ENCODE results near the gene GPN2.
"Not testable (repeated sequence)": the region's sequence is repeated elsewhere in the genome, so short reads cannot be mapped to it uniquely, and the experiment has no call there.

Gene GPN2

DNA sequence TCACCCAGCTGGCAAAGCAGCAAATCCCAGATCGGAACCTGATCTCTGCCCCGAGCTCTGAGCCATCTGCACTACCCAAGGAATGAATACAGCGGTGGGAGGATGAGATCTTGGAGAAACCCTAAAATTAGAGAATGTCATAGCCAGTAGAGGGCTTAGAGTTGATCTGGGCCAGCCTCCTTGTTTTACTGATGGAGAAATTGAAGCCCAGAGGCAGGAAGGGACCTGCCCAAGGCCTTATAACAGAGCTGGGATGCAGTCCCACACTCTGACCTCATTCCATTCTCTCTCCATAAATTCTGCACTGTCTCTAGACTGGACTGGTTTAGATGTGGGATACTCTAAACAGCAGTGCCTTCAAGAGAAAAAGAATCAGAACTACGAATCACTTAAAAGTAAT lies 31.9 kb downstream of the GPN2 start:
- no peak for DNase-seq (ENCODE audit: low read depth in 2 of 2)

DNA sequence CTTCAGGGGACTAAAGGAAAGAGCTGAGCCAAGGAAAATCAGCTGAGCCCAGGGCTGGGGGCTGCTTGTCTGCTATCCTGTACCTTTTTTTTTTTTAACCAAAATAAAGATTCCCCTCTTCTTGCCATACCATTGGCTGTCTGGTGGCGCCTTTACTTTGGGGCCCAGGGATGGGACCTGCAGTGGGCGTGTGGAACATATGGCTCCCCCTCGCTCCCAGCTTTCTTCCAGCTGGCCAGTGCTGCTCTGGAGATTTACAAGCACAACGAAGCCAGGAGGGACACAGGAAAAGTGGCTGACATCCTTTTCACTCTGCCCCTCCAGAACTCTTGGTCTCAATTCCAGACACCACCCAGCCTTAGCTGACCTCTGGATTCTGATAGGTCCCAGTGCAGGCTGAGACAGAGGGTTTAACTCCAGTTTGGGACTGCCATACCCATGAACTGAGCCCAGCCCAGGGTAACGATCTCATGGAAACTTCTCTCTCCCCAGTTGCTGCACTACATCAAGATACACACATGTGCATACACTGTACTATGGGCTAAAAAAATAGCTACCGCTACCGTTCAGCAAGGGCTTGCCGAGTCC lies 32.5 kb downstream of the GPN2 start:
- no peak for DNase-seq (ENCODE audit: low read depth in 2 of 2)

DNA sequence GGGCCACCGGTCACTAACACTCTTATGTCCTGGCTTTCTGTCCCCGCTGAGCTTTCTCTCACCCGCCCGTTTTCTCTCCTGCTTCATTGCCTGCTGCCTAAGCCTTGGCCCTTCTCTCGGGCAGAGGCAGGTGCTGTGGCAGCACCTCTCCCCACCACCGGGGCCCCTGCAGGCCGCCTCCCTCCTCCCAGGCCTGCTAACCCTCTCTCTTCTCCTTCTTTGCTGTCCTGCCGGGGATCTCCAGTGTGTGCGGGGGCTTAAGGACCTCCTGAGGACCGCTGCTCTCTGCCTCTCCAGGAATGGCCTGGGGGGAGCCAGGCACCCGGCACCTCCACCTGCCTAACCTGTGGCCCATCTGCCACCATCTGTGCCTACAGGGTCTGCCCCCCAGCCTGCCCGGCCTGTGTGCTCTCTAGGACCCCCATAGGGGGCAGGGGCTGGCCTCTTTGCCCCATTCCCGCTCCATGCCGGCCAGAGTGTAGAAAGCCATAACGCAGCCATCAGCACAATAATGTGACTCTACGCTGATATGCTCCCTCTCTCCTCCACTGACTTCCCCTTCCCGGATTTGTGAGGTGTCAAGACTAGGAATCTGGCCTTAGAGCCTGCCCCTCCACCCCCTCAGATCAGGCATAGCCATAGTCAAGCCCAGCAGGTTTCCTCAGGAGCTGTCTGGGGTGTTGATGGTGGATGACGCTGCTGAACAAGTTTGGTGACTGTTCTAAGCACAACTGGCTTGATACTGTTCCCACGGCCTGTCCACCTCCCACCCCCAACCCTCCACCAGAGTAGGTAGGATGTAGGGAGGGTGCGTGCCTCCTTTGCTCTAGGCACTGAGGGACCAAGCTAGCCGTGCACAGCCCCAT lies 33.2 kb downstream of the GPN2 start:
- DNase-seq (ENCODE audit: low read depth in 2 of 2): no peak

DNA sequence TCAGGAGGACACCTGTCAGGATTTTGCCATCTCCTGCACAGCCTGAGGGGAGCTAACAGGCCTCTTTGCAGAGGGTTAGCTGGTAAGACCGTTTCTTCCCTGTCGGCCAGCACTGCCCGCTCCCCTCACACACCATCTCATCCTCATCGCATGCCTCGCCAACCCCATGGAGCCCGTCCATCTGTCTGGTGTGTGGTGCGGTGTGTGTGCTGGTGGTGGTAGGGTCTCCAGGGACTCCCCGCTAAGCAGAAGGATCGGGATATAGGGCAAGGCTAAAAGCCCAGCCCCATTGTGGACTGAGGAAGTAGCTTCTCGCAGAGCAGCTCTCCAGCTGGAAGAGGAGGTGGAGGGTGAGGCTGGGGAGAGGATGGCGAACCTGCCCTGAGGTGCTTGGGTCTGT lies 33.9 kb downstream of the GPN2 start:
- DNase-seq (ENCODE audit: low read depth in 2 of 2): no peak

DNA sequence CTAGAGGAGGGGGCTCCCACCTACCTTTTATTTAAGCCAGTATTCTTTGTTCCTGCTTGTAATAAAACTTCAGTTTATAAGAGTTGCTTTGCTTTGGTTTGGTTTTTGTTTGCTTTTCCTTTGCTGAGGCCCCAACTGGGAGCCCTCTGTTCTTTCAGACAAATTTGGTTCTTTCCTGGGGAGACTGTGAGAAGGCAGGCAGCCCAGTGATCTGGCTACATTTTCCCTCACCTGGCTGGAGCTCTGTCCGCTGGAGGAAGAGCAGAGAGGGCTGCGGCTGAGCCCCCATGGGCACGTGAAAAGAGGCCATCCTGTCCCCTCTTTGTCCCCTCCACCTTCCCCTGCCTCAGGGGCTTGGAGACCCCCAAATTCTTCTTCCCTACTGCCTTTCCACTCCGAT lies 34.4 kb downstream of the GPN2 start:
- DNase-seq (ENCODE audit: low read depth in 2 of 2): no peak

DNA sequence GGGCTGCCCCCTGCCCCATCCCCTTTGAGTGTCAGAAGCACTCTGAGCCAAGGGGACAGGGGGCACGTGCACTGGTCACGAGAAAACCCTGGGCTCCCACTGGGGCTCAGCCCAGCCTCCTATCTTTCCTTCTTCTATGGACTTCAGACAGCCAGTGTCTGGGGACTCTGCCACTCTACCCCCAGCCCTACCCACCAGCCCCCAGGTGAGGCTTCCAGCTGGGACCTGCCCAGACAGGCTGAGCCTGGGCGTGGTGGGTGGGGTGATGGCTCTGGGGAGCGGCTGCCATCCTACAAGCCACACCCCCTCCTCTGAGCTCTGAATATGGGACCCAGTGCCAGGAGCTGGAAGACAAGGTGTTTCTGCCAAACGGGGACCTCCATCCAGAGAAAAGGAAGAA lies 35.2 kb downstream of the GPN2 start:
- DNase-seq (ENCODE audit: low read depth in 2 of 2): no peak

DNA sequence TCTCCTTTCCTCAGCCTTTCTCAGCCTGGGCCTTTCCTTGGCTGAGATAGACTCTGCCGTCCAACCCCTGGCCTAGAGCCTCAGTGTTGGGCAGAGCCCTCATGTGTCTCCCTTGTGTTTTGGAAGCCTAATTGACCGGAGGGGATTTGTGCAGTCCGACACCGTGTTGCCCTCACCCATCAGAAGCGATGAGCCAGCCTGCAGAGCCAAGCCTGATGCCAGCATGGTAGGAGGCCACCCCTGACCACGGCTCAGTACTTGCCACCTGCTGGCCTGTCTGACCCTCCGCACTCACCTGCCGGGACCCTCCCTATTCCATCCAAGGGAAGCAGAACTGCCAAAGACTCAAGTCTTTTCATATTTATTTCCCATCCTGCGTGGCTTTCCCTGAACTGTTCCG lies 36.5 kb downstream of the GPN2 start:
- DNase-seq (ENCODE audit: low read depth in 2 of 2): no peak

DNA sequence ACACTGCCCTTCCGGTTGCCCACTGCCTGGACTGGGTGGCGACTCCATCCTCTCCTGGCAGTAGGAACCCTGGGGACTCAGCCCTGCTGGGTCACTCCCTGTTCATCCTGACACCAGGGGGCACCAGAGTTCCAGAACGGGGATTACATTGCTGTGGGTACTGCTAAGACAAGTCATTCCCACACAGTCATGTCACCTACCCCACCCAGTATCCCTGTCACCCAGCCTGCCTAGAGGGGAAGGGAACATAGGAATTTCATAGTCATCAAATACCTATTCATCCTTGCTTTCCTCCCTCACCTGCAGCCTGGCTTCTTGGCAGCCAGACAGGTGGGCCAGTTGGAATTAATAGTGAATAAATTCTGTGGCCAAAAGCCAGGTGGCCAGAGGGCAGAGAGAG lies 36.9 kb downstream of the GPN2 start:
- peak; percentile 36 to 60 for DNase-seq (ENCODE audit: low read depth in 2 of 2)

DNA sequence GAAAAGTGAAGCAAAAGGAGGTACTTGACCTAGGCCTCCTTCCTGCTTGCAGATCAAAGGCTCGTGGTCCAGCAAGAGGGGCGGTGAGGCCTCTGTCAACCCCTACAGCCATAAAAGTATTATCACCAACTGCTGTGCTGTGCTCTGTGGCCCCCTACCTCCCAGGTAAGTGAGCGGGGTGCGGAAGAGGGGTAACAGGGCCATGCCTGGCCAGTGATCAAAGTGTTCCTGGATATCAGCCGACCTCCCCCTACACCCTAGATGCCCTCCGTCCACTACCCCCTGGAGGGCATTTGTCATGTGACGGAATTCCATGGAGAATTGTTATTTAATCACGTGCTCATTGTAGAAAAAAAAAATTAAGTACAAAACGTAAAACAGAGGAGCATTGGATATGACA lies 37.4 kb downstream of the GPN2 start:
- DNase-seq (ENCODE audit: low read depth in 2 of 2): no peak

DNA sequence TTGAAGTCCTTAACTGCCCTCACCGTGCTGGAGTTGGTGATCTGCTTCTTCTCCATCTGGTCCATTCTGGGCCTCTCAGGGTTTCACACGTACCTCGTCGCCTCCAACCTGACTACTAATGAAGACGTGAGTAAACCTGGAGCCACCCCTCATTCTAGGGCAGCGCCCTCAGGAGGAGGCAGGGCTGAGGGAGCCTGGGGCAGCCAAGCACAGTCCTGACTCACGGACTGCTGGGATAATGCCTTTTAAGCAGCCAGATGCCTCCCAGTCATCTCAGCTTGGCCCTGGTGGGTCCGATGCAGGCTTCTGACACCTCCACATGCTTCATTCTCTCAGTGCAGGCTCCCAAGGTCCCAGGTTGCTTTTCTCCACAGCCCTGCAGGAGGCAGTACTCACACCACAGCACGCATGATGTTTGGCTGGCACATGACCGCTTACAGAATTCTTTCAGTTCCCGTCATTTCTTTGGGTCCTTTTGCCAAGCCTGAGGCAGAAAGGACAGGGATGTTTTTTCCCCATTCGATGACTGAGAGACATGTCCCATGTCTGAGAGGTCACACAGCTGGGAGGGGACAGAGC lies 38.9 kb downstream of the GPN2 start:
- no peak for DNase-seq (ENCODE audit: low read depth in 2 of 2)

DNA sequence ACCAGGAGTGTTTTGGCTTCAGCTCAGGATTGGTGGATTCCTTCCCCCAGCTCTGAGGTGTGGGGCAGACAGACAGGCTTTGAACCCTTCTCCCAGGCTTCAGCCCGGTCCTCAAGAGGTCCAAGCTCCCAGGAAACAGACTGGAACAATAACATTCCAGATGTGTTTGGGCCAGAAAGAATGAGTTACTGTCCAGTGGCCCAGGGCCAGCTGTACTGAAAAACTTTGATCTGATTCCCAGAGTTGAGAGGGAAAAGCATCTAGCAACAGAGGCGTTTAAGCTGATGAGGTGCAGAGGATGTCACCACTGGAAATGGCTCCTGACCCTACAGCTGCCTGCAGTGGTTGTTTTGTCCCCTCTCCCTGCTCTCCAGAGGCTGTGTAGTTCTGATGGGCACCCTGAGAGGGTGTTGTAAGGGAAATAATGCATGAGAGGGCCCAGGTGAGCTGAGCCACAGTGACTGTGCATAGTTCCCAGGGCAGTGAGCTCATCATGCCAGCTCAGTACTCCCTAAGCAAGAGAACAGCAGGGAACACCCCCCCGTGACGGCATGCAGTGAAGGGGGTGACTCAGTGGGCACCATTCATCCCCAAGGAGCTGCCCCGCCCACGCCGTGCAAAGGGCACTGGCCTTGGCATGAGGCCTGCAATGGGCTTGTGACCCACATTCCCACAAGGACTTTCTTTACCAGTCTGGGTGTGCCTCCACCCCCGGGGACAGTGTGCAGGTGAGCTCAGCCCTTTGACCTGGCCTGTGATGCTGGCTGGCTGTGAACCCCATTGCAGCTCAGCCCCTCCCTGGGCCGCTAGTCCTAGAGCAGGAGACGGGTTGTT lies 40.9 kb downstream of the GPN2 start:
- DNase-seq (ENCODE audit: low read depth in 2 of 2): no peak

DNA sequence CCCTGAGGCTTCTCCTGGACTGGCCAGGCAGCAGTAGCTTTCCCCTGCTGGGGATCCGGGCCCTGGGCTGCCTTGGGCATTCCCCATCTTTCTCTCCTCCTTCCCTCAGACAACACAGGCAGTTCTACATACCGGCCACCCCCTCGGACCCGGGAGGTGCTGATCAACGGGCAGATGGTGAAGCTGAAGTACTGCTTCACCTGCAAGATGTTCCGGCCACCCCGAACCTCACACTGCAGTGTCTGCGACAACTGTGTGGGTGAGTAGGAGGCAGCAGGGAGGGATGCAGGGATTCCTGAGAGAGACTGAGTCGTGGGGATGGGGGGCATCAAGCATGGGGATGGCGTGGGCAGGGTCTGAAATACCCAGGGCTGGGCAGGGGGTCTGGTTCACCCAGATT lies 41.6 kb downstream of the GPN2 start:
- DNase-seq (ENCODE audit: low read depth in 2 of 2): no peak

DNA sequence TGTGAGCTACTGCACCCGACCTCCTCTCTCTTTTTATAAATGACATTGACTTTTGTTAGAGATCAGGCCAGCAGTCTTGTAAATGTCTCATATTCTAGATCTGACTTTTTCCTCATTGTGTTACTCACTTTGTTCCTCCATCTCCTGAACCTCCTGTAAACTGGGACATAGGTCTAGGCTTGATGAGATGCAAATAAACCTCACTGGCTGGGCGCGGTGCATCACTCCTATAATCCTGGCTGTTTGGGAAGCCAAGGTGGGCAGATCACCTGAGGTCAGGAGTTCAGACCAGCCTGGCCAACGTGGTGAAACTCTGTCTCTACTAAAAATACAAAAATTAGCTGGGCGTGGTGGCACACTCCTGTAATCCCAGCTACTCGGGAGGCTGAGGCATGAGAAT lies 42.3 kb downstream of the GPN2 start:
- DNase-seq (ENCODE audit: low read depth in 2 of 2): not testable (repeated sequence)

DNA sequence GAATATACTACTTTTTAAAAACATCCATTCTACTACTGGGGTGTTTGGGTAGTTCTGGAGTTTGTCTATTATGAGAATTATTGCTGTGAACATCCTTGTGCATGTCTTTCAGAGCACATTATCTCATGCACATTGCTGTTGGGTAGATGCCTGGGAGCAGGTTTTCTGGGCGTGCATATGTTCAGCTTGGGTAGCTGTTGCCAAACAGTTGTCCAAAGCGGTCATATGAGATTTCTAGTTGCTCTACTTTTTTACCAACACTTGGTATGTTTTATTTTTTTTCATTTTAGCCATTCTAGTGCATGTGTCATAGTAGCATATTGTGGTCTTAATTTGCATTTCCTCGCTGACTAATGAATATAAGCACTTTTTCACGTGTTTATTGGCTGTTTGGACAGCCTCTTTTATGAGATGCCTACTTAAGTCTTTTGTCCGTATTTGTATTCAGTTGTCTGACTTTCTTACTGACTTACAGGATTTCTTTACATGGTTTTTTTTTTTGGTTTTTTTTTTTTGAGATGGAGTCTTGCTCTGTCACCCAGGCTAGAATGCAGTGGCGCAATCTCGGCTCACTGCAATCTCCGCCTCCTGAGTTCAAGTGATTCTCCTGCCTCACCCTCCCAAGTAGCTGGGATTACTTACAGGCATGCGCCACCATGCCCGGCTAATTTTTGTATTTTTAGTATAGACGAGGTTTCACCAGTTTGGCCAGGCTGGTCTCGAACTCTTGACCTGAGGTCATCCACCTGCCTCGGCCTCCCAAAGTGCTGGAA lies 45.5 kb downstream of the GPN2 start:
- no peak for DNase-seq (ENCODE audit: low read depth in 2 of 2)

DNA sequence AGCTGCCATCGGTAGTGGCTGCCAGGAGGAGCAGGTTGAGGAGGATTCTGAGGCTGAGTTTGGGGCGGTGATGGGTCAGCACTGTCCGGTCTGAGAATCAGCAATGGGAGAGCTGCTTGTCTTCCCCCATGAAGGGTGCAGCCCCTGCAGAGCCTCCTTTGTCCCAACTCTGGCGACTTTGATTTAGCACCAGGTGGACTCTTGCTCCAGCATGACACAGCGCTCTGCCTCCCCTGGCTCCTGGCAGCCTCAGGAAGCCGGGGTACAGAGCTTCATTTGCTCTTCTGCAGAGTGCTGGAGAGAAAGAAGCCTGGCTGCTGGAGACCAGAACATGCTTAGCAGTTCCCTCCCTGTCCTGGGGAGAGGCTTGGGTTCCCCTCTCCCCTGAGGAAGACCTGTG lies 50.3 kb downstream of the GPN2 start:
- DNase-seq (ENCODE audit: low read depth in 2 of 2): no peak

DNA sequence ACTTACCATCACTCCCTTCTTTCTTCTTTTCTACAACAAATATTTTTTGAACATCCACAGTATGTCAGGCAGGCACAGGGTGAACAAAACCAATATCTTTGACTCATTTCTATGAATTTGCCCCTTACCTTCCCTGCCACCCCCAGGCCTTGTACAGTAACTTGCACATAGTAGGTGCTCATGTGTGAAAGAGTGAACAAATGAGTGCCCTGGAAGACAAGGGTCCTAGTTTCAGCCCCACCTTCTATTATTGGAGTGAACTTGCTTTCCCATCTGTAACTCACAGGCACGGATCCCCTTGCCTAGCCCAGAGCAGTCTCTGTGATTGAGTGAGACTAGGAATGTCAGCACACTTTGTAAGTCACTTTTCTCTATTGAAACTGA lies 50.8 kb downstream of the GPN2 start:
- no peak for DNase-seq (ENCODE audit: low read depth in 2 of 2)

DNA sequence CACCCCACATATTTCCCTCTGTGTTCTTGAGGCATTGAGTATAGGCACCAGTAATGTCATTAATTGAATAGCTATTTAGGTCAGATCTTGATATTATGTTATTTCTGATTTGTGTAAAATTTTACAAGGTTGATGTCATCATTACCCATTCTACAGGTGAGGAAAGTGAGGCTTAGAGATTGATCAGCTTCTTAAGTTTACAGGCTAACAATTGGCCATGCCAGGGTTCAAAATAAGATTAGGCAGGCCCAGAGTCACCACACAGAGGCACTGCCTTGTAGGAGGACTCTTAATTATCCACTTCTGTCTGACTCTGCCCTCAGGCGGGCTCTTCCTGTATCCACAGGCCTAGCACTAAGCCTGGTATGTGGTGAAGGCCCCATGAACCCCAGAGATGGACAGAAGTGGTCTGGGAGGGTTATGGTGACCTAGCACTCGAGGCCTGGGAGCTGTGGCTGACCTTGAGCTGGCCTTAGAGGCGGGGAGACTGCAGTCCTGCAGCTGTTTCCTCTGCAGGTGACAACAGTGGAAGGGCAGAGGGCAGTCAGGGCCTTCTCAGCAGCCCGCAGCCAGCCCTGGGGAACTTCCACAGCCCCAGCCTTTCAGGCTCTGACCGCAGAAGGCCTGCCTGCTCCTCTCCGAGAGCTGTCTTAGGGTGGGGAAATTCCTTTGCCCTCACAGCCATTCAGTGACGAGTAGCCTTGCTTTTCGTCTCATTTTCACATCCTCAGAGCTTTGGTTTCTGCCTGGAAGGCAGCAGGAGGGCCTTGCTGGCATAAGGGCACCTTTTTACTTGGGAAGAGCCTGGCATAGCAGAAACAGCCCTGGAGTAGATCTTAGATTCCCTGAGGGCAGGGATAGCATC lies 51.4 kb downstream of the GPN2 start:
- DNase-seq (ENCODE audit: low read depth in 2 of 2): peak; percentile 45 to 49

DNA sequence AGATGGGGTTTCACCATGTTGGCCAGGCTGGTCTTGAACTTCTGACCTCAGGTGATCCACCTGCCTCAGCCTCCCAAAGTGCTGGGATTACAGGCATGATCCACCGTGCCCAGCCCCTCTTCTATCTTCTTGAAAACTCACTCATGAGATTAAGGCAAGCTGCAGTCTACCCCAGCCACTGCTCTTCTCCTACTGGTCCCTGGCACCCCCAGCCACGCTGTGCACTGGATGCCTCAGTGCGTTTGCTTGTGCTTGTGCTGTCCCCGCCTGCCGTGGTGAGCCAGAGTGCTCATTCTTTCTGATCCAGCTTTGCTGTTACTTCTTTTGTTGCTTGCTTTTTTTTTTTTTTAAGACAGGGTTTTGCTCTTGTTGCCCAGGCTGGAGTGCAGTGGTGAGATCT lies 52.4 kb downstream of the GPN2 start:
- DNase-seq (ENCODE audit: low read depth in 2 of 2): not testable (repeated sequence)

DNA sequence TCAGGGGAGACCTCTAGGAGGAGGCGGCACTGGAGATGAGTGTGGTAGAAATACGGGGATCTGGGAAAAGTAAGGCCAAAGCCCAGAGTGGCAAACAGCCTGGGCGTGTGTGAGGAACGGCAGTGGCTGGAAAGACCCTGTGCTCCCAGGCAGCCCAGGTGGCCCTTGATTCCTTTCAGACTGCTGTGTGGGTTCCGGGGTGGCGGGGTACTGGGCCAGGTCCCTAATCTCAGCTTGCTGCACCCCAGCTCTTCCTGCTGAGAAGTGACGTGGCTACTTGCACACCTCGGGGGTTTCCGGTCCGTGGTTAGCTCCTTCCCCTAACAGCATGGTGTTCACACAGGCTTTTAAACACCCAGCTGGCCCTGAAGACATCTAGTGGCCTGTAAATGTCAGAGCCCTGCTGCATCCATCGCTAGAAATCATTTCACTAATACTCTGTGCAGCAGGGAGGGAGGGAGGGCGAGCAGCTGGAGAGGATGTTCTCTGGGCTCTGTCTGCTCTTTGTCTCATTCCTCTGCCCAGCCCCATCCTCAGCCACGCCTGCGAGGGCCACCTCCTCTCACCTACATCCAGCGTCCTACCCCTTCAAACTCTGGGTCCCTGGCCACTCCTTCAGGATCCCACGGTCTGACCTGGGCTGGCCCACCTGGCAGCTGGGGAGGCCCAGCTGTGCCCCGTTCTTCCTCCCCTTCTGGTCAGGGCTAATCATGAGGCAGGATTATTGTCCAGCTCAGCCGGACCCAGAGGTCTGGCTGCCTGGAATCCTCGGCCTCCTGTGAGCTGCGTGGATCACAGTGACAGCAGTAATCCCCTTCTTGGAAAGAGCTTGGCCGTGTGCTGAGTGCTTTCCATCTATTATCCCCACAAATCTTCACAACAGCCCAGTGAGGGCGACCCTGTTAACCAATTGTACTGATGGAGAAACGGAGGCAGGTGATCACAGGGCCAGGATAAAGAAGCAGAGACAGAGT lies 56.4 kb downstream of the GPN2 start:
- peak; percentile 78 to 79 for DNase-seq (ENCODE audit: low read depth in 2 of 2)
